ENCODE measurements around the gene AQP12B.

- no peak for TF ChIP-seq RAD21 (conservative IDR thresholded peaks at IDR 0.05)
- TF ChIP-seq SMC3 (conservative IDR thresholded peaks at IDR 0.05; ENCODE audit: poor library complexity): no peak
- no peak for TF ChIP-seq CTCF (IDR thresholded peaks at IDR 0.05; ENCODE audit: poor library complexity, severe bottlenecking)
- no peak for TF ChIP-seq EP300 (conservative IDR thresholded peaks at IDR 0.05; ENCODE audit: poor library complexity, severe bottlenecking)
- no peak for TF ChIP-seq POLR2AphosphoS5 (IDR thresholded peaks at IDR 0.05)
- no peak for TF ChIP-seq EZH2 (IDR thresholded peaks at IDR 0.05; ENCODE audit: borderline replicate concordance, insufficient read depth, low read length, poor library complexity, severe bottlenecking)
- no peak for TF ChIP-seq REST (IDR thresholded peaks at IDR 0.05; ENCODE audit: borderline replicate concordance)
Observed at GRCh38 chr2:240638512-240639160, 44.0 kb downstream of the AQP12B start.
